H1 (cell line): ENCODE data around the gene NCKIPSD. TPM values are rescaled to one million over a fixed set of nuclear protein-coding genes. Genes with fewer than 3 reads are reported as not detected.

Experiments used
- CTCF ChIA-PET: fragments of 300-600 bp; sonication (Branson Sonifier 250); formaldehyde crosslinking; loops from one replicate; lab custom pipeline; 2021; ENCODE audit not compliant: partially characterized antibody; lab: Charles Lee
- POLR2A ChIA-PET: fragments of 300-600 bp; sonication (Branson Sonifier 250); formaldehyde crosslinking; loops from one replicate; lab custom pipeline; 2021; ENCODE audit warnings: inconsistent platforms; ENCODE audit not compliant: partially characterized antibody; lab: Charles Lee
- DNase-seq, 2 experiments: peaks; one replicate each; pipeline versions ENCODE4 v3.0.0 to v3.0.0-alpha.2; 2010 to 2022; ENCODE audit warnings: low spot score in 2 of 2, low read depth in 1 of 2, mixed read lengths in 1 of 2
- FAIRE-seq: peaks from 2 replicates; lab custom pipeline; 2011; peaks lifted over from hg19 to GRCh38; lab: Jason Lieb, UNC
- H2AFZ ChIP-seq: 2 replicates; pipeline ENCODE4 v1.8.1; 2012; ENCODE audit warnings: low read length, inconsistent platforms
- H2AK5ac ChIP-seq: 2 replicates; pipeline ENCODE4 v1.6.1; 2013; ENCODE audit warnings: low read depth, low read length
- H2BK120ac ChIP-seq: replicated peaks from 2 replicates; pipeline ENCODE3; 2013; ENCODE audit warnings: low read depth, low read length, inconsistent platforms
- H2BK12ac ChIP-seq: 2 replicates; pipeline ENCODE4 v1.6.1; 2013; ENCODE audit warnings: low read depth, low read length
- H2BK15ac ChIP-seq: 2 replicates; pipeline ENCODE4 v1.6.1; 2013; ENCODE audit warnings: low read length
- H2BK20ac ChIP-seq: 2 replicates; pipeline ENCODE4 v1.6.1; 2013; ENCODE audit warnings: low read length
- H2BK5ac ChIP-seq: 2 replicates; pipeline ENCODE4 v1.6.1; 2013; ENCODE audit warnings: low read depth, low read length
- H3K14ac ChIP-seq: 2 replicates; pipeline ENCODE4 v1.6.1; 2013; ENCODE audit warnings: inconsistent platforms; ENCODE audit not compliant: insufficient read length
- H3K18ac ChIP-seq: 2 replicates; pipeline ENCODE4 v1.6.1; 2013; ENCODE audit warnings: low read length; ENCODE audit errors: extremely low read depth
- H3K23ac ChIP-seq: 2 replicates; pipeline ENCODE4 v1.6.1; 2013; ENCODE audit warnings: inconsistent platforms; ENCODE audit not compliant: insufficient read length
- H3K23me2 ChIP-seq: 2 replicates; pipeline ENCODE4 v1.6.1; 2013; ENCODE audit warnings: low read depth, low read length
- H3K27ac ChIP-seq: 2 replicates; pipeline ENCODE4 v1.6.1; 2011; ENCODE audit warnings: low read depth, low read length, inconsistent platforms
- H3K27me3 ChIP-seq, 4 experiments: replicated peaks in 1 of 4; 1 replicate in 1 of 4; 2 replicates in 3 of 4; pipeline versions ENCODE4 v1.6.1 to v1.8.1; 2011 to 2013; ENCODE audit warnings: low read length in 3 of 4, mild to moderate bottlenecking in 3 of 4, inconsistent platforms in 2 of 4, mixed read lengths in 2 of 4, moderate library complexity in 1 of 4; ENCODE audit not compliant: control insufficient read depth in 3 of 4, insufficient read depth in 3 of 4; ENCODE audit errors: extremely low read depth in 1 of 4
- H3K36me3 ChIP-seq, 4 experiments: 2 replicates each; pipeline versions ENCODE4 v1.6.1 to v1.8.1; 2011 to 2013; ENCODE audit warnings: mild to moderate bottlenecking in 4 of 4, low read length in 3 of 4, moderate library complexity in 2 of 4, control low read depth in 1 of 4, inconsistent platforms in 1 of 4; ENCODE audit not compliant: insufficient read depth in 4 of 4, control insufficient read depth in 2 of 4
- H3K4ac ChIP-seq: replicated peaks from 2 replicates; pipeline ENCODE3; 2013; ENCODE audit warnings: low read length, low read depth, mixed read lengths, inconsistent platforms; ENCODE audit not compliant: insufficient read length
- H3K4me1 ChIP-seq, 4 experiments: replicated peaks in 1 of 4; 1 replicate in 1 of 4; 2 replicates in 3 of 4; pipeline versions ENCODE4 v1.6.1 to v1.8.1; 2011 to 2013; ENCODE audit warnings: low read length in 3 of 4, inconsistent platforms in 2 of 4, mixed read lengths in 1 of 4; ENCODE audit not compliant: insufficient read depth in 4 of 4, control insufficient read depth in 3 of 4
- H3K4me2 ChIP-seq, 2 experiments: 2 replicates each; pipeline versions ENCODE4 v1.6.1 to v1.8.1; 2011 to 2013; ENCODE audit warnings: low read depth in 2 of 2, low read length in 2 of 2, control low read depth in 1 of 2, inconsistent platforms in 1 of 2, mild to moderate bottlenecking in 1 of 2; ENCODE audit not compliant: insufficient read depth in 1 of 2
- H3K4me3 ChIP-seq, 4 experiments: fragments of 200-600, 300-600 bp in 1 of 4; sonication (generic), shearing (Covaris generic), sonication (Bioruptor Twin) in 1 of 4; 2 replicates each; pipeline versions ENCODE4 v1.5.1 to v1.8.1; 2011 to 2016; ENCODE audit warnings: low read length in 4 of 4, low read depth in 3 of 4, control low read depth in 2 of 4, inconsistent platforms in 2 of 4, mild to moderate bottlenecking in 2 of 4, mixed read lengths in 1 of 4, moderate library complexity in 1 of 4; ENCODE audit not compliant: insufficient read depth in 2 of 4; ENCODE audit errors: extremely low read depth in 1 of 4
- H3K56ac ChIP-seq: replicated peaks from 2 replicates; pipeline ENCODE3; 2013; ENCODE audit warnings: low read depth, mild to moderate bottlenecking, mixed read lengths, low read length, inconsistent platforms; ENCODE audit not compliant: insufficient read length
- H3K79me1 ChIP-seq: 2 replicates; pipeline ENCODE4 v1.6.1; 2013; ENCODE audit warnings: low read depth, low read length, control low read depth
- H3K79me2 ChIP-seq, 2 experiments: 2 replicates each; pipeline versions ENCODE4 v1.6.1 to v1.8.1; 2012 to 2013; ENCODE audit warnings: low read length in 2 of 2, mild to moderate bottlenecking in 2 of 2, inconsistent platforms in 1 of 2; ENCODE audit not compliant: insufficient read depth in 2 of 2, control insufficient read depth in 1 of 2
- H3K9ac ChIP-seq, 4 experiments: replicated peaks in 1 of 4; 1 replicate in 1 of 4; 2 replicates in 3 of 4; pipeline versions ENCODE4 v1.6.1 to v1.8.1; 2011 to 2013; ENCODE audit warnings: low read depth in 3 of 4, low read length in 3 of 4, control low read depth in 2 of 4, mild to moderate bottlenecking in 2 of 4, moderate library complexity in 2 of 4, inconsistent platforms in 1 of 4; ENCODE audit errors: extremely low read depth in 1 of 4
- H3K9me3 ChIP-seq, 2 experiments: 2 replicates each; pipeline versions ENCODE4 v1.6.1 to v1.8.1; 2012 to 2013; ENCODE audit warnings: mild to moderate bottlenecking in 2 of 2, moderate library complexity in 2 of 2, control low read depth in 1 of 2, inconsistent platforms in 1 of 2, low read depth in 1 of 2, low read length in 1 of 2, mixed read lengths in 1 of 2; ENCODE audit not compliant: insufficient read depth in 2 of 2
- H4K20me1 ChIP-seq, 2 experiments: replicated peaks in 1 of 2; 2 replicates each; pipeline versions ENCODE3 to v1.8.1; 2011 to 2013; ENCODE audit warnings: inconsistent platforms in 2 of 2, low read length in 2 of 2, mild to moderate bottlenecking in 1 of 2; ENCODE audit not compliant: insufficient read depth in 2 of 2, control insufficient read depth in 1 of 2
- H4K5ac ChIP-seq: 2 replicates; pipeline ENCODE4 v1.6.1; 2013; ENCODE audit warnings: low read length, low read depth, mixed read lengths, inconsistent platforms; ENCODE audit not compliant: insufficient read length
- H4K8ac ChIP-seq: 2 replicates; pipeline ENCODE4 v1.8.0; 2013; ENCODE audit warnings: mild to moderate bottlenecking, moderate library complexity, low read length, inconsistent platforms; ENCODE audit not compliant: insufficient read depth; ENCODE audit errors: extremely low read depth
- H4K91ac ChIP-seq: replicated peaks from 2 replicates; pipeline ENCODE3; 2013; ENCODE audit warnings: low read length, mixed read lengths, inconsistent platforms; ENCODE audit not compliant: insufficient read length
- BACH1 ChIP-seq: IDR thresholded peaks from 2 replicates; pipeline ENCODE4 v1.6.1; 2012; ENCODE audit warnings: low read length, improper control_type of control experiment
- GABPA ChIP-seq: IDR thresholded peaks from 2 replicates; pipeline ENCODE4 v1.6.1; 2011; ENCODE audit warnings: mild to moderate bottlenecking, low read length, moderate library complexity, borderline replicate concordance; ENCODE audit not compliant: insufficient read depth
- HDAC6 ChIP-seq: IDR thresholded peaks from one replicate; pipeline ENCODE4 v1.7.1; 2012; ENCODE audit warnings: low read depth, mild to moderate bottlenecking, inconsistent platforms, low read length, moderate library complexity
- MAFK ChIP-seq: IDR thresholded peaks from 2 replicates; pipeline ENCODE4 v1.6.1; 2012; ENCODE audit warnings: low read depth, mild to moderate bottlenecking, improper control_type of control experiment, low read length
- NRF1 ChIP-seq: IDR thresholded peaks from 2 replicates; pipeline ENCODE4 v1.6.1; 2011; ENCODE audit warnings: mild to moderate bottlenecking, low read depth, low read length, improper control_type of control experiment
- POU5F1 ChIP-seq: IDR thresholded peaks from 2 replicates; pipeline ENCODE4 v1.6.1; 2011; ENCODE audit warnings: low read depth, mild to moderate bottlenecking, low read length, moderate library complexity
- RFX5 ChIP-seq: IDR thresholded peaks from 2 replicates; pipeline ENCODE4 v1.6.1; 2011; ENCODE audit warnings: low read depth, low read length, improper control_type of control experiment, borderline replicate concordance
- SP4 ChIP-seq: IDR thresholded peaks from 2 replicates; pipeline ENCODE4 v1.6.1; 2012; ENCODE audit warnings: low read length, inconsistent platforms
- SRF ChIP-seq: IDR thresholded peaks from 2 replicates; pipeline ENCODE4 v1.6.1; 2011; ENCODE audit warnings: mild to moderate bottlenecking, low read depth, low read length, moderate library complexity
- TEAD4 ChIP-seq: IDR thresholded peaks from 2 replicates; pipeline ENCODE4 v1.6.1; 2012; ENCODE audit warnings: low read depth, low read length, inconsistent platforms, mixed read lengths
- USF2 ChIP-seq: IDR thresholded peaks from 2 replicates; pipeline ENCODE4 v1.6.1; 2011; ENCODE audit warnings: low read length, improper control_type of control experiment
- whole genome bisulfite sequencing, 2 experiments: shearing (Covaris generic) in 1 of 2; methylation state at CpG; one replicate each; pipeline versions ENCODE4 v1.1.6 to v1.1.7; 2013 to 2015; ENCODE audit warnings: low lambda C conversion rate in 2 of 2, mixed read lengths in 2 of 2, inconsistent platforms in 1 of 2, low coverage in 1 of 2, missing lambda C conversion rate in 1 of 2; ENCODE audit not compliant: insufficient replicate concordance in 2 of 2, insufficient coverage in 1 of 2, insufficient read length in 1 of 2; ENCODE audit errors: extremely low coverage in 1 of 2, missing lambda C conversion rate in 1 of 2; 5-methylcytosine and 5-hydroxymethylcytosine counted together
- polyA plus RNA-seq, 7 experiments: library from polyadenylated mRNA; depleted of rRNA in 3 of 7; stranded (reverse) in 5 of 7; unstranded in 2 of 7; fragments of >200 nt in 5 of 7; fragments of 200-250 nt in 2 of 7; gene quantifications; 1 replicate in 5 of 7; 2 replicates in 1 of 7; 4 replicates in 1 of 7; pipeline versions ENCODE4 v1.2.1 to v1.2.3, GENCODE V29; 2011 to 2013; ENCODE audit warnings: missing spikeins in 2 of 7, mixed read lengths in 2 of 7
- total RNA-seq: library from RNA; stranded (reverse); fragmentation: NEBNext Ultra II Directional; extraction: Animal tissue kit (Norgen Biotek cat#: 25700); gene quantifications from 2 replicates; pipeline ENCODE4 v1.2.1, GENCODE V29; 2021

Gene NCKIPSD
- total and polyA plus RNA-seq, 2 of the 8 experiments (the other 6 are each of a cell fraction or from before 2014, with no cell fraction given) = 34.7 to 91.8 TPM

GRCh38 chr3:48661501-48662144 lies 24.1 kb downstream of the NCKIPSD start:
- ChIA-PET CTCF (interaction anchor here (0.7 to 5.2 kb wide), 10 partner anchors 9 to 345 kb away, joined by 3 to 27 read pairs (median 6); partner anchors contain the start of genes SLC26A6 and WDR6), POLR2A (interaction anchor here (0.5 to 11.1 kb wide), 24 partner anchors 10 to 372 kb away, joined by 3 to 175 read pairs (median 6); partner anchors contain the start of genes COL7A1, IMPDH2, IP6K2 and NCKIPSD)
- no peak overlapping the region for H3K56ac ChIP-seq
- 12% methylated on average over 53 of the region's 67 CpGs; no CpG with 5 or more reads in 1 of the 2 experiments for WGBS, 2 experiments
- H2BK5ac ChIP-seq = no peak overlapping the region
- no peak overlapping the region for H3K23ac ChIP-seq
- H3K27ac ChIP-seq = no peak overlapping the region
- no peak overlapping the region for H3K18ac ChIP-seq
- H3K4ac ChIP-seq = no peak overlapping the region
- no peak overlapping the region for H2AFZ ChIP-seq
- H2AK5ac ChIP-seq = no peak overlapping the region
- H3K27me3 ChIP-seq = 0 out of 7 replicates have a peak, but pooled peaks cover 0 to 4% (median 0%) of the 10 kb centered on the region in 4 experiments
- no peak overlapping the region for H3K9ac ChIP-seq
- H2BK12ac ChIP-seq = no peak overlapping the region
- H3K4me3 ChIP-seq = peak overlapping the region; percentile 46 to 83 (median 66)
- no peak overlapping the region for H3K14ac ChIP-seq
- peak overlapping the region; percentile 58; the same call in 1 of the 2 replicates for H4K8ac ChIP-seq
- peaks cover 10 to 29% of the 10 kb centered on the region in 2 experiments for H4K20me1 ChIP-seq
- H3K36me3 ChIP-seq = peaks cover 0 to 13% (median 0%) of the 10 kb centered on the region in 4 experiments; a peak in 3 of 8 replicates
- H3K9me3 ChIP-seq = no peaks in the 10 kb centered on the region
- no peak overlapping the region for H2BK20ac ChIP-seq
- no peaks in the 10 kb centered on the region for H3K79me2 ChIP-seq
- peaks cover 0 to 18% (median 14%) of the 10 kb centered on the region in 4 experiments; a peak in 5 of 7 replicates for H3K4me1 ChIP-seq
- no peak overlapping the region for H4K91ac ChIP-seq
- H3K79me1 ChIP-seq = peaks cover 2% of the 10 kb centered on the region; the same call in 1 of the 2 replicates
- H3K23me2 ChIP-seq = peaks cover 13% of the 10 kb centered on the region; the same call in 1 of the 2 replicates
- H4K5ac ChIP-seq = no peak overlapping the region
- H2BK15ac ChIP-seq = no peak overlapping the region
- peak overlapping the region; percentile 77 to 94 for H3K4me2 ChIP-seq
- no peak overlapping the region for H2BK120ac ChIP-seq
- no peak for FAIRE-seq
- DNase-seq = peak in 1 of 2 experiments; percentile 98
- TF ChIP-seq MAFK = no peak
- peak; percentile 39; the same call in 1 of the 2 replicates for TF ChIP-seq RFX5
- no peak for TF ChIP-seq POU5F1
- no peak for TF ChIP-seq HDAC6
- no peak for TF ChIP-seq TEAD4
- TF ChIP-seq BACH1 = no peak
- TF ChIP-seq SP4 = peak; percentile 86; the same call in 1 of the 2 replicates
- peak; percentile 82 for TF ChIP-seq NRF1
- peak; percentile 76; the same call in 1 of the 2 replicates for TF ChIP-seq GABPA
- TF ChIP-seq USF2 = peak; percentile 6; the same call in 1 of the 2 replicates
- TF ChIP-seq SRF = no peak
